GM06990 (cell line): ENCODE measurements around the gene HBE1.

Source experiments
- DNase-seq: peaks from one replicate; pipeline ENCODE4 v3.0.0-alpha.2; 2011; ENCODE audit not compliant: insufficient read length; ENCODE audit errors: extremely low read depth
- H3K27me3 ChIP-seq: replicated peaks from 2 replicates; pipeline ENCODE4 v1.6.0; 2011; ENCODE audit warnings: low read length; ENCODE audit not compliant: control insufficient read depth, insufficient read depth
- H3K36me3 ChIP-seq: 2 replicates; pipeline ENCODE4 v1.5.1; 2011; ENCODE audit warnings: low read length; ENCODE audit not compliant: control insufficient read depth, insufficient read depth
- H3K4me3 ChIP-seq: replicated peaks from 2 replicates; pipeline ENCODE4 v1.5.1; 2011; ENCODE audit warnings: low read depth, mild to moderate bottlenecking, control low read depth, low read length
- TF ChIP-seq, protein P1 (sequence below): IDR thresholded peaks from 2 replicates; pipeline ENCODE4 v1.5.1; 2011; ENCODE audit warnings: low read length, control low read depth, mild to moderate bottlenecking, inconsistent platforms; ENCODE audit not compliant: insufficient read depth, poor library complexity, severe bottlenecking

The HBE1 gene

DNA sequence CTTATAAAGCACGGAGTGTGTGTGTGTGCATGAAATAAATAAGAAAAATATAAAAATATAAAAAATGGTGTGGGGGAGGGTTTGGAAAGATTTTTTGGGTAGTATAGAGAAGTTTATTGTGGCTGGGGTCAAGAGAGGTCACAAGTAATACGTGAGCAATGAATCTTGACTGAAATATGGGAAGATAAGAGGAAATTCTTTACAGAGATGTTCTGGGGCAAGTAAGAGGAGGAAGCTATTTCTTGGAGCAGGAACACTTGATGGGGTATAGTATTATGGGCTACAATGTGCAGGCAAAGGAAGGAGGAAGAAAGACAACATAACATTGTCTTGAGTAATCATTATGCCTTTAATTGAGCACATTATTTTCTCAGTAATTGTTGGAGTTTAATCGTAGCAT lies 37.6 kb downstream of the HBE1 start:
- Histone ChIP-seq H3K36me3 (no peaks in the 10 kb centered on the region), H3K27me3 (no peaks in the 10 kb centered on the region), H3K4me3 (no peak overlapping the region)
- TF ChIP-seq, protein P1, sequence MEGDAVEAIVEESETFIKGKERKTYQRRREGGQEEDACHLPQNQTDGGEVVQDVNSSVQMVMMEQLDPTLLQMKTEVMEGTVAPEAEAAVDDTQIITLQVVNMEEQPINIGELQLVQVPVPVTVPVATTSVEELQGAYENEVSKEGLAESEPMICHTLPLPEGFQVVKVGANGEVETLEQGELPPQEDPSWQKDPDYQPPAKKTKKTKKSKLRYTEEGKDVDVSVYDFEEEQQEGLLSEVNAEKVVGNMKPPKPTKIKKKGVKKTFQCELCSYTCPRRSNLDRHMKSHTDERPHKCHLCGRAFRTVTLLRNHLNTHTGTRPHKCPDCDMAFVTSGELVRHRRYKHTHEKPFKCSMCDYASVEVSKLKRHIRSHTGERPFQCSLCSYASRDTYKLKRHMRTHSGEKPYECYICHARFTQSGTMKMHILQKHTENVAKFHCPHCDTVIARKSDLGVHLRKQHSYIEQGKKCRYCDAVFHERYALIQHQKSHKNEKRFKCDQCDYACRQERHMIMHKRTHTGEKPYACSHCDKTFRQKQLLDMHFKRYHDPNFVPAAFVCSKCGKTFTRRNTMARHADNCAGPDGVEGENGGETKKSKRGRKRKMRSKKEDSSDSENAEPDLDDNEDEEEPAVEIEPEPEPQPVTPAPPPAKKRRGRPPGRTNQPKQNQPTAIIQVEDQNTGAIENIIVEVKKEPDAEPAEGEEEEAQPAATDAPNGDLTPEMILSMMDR: no peak
- DNase-seq: no peak

DNA sequence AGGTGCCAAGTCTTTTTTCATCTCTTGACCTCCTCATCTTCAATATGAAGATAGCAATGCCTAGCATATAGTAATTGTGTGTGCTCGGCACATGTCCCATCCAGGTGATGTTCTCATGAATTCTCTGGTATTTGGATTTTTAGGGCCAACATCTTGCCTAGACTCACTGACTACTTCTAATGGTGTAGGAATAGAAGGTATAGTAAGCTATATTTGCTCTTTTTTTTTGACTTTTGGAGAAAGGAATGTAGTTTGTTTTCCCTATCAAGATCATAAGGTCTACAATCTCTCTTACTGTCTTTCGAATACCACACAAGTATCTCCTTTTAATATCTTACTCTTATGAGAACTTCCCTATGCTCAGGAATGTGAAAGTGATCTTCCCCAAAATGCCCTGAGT lies 38.6 kb downstream of the HBE1 start:
- no peak for DNase-seq
- no peaks in the 10 kb centered on the region for H3K27me3 ChIP-seq
- H3K4me3 ChIP-seq: no peak overlapping the region
- H3K36me3 ChIP-seq: no peaks in the 10 kb centered on the region
- TF ChIP-seq, protein P1: no peak

DNA sequence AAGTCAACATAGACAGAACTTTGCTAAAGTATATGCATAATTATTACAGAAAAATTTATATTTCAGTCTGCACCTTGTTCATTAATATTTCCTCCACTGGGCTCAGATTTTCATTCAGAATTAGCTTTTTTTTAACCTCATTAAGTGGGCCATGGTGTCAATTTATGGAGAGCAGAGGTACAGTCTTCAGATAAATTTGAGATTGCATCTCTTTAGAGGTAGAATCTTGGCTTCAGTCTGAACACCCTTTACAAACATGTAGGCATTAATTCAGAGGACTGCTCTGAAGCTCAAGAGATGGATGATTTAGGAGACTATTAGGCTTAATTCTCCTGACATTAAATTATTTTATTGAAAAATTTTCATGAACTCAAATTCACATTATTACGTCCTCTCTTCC lies 39.5 kb downstream of the HBE1 start:
- H3K4me3 ChIP-seq: no peak overlapping the region
- no peaks in the 10 kb centered on the region for H3K27me3 ChIP-seq
- H3K36me3 ChIP-seq: no peaks in the 10 kb centered on the region
- no peak for DNase-seq
- TF ChIP-seq, protein P1: no peak

DNA sequence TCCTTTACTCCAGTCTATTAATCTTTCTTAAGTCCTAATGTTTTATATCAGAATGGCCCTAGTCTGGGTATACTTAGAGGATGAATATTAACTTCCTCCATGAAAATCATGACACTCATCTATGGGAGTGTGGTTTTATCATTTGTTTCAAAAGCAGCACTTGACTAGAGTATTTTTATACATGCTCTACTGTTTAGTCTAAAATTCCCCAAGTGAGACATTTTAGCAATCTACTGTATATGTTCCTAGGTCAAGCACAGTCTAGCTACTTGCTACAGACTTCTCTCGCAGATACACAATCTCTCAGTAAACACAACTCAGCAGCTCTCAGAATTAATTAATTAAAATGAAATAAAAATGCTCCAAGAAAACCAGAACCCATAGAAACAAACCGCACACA lies 39.9 kb downstream of the HBE1 start:
- Histone ChIP-seq H3K27me3 (no peaks in the 10 kb centered on the region), H3K36me3 (no peaks in the 10 kb centered on the region), H3K4me3 (no peak overlapping the region)
- TF ChIP-seq, protein P1: no peak
- DNase-seq: no peak

DNA sequence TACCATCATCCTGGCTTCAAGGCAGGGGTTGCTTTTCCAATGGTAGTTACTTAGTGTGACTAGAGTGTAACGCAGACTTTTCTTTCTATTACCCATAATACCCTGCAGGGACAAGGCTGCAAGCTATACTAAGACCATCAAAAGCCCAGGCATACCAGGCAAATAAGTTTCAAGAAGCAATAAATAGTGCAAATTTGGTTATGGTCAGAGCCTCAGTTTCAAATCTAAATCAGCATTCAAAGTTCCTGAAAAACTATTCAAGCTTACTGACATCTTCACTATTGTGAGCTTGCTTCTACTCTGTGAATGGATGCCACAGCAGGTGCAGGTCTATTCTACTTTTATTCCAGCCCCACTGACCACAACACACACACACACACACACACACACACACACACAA lies 40.4 kb downstream of the HBE1 start:
- TF ChIP-seq, protein P1: no peak
- no peak overlapping the region for H3K4me3 ChIP-seq
- no peak for DNase-seq
- no peaks in the 10 kb centered on the region for H3K27me3 ChIP-seq
- no peaks in the 10 kb centered on the region for H3K36me3 ChIP-seq

DNA sequence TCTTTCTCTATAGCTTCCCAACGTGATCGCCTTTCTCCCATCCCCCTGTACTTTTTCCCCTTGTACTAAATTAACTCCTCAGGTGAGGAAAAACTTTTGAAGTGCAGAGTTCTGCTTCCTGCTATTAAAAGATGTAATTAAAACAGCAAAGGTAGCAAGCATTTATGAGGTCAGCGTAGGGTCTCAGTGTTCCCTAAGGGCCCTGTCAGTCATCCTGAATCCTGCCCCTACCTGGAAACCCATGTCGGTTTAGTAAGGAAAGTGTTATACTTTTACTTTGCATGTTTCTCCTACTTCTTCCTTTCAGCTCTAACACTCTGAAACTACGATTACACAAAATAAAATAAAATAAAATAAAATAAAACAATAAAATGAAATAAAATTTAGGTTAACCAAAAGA lies 41.6 kb downstream of the HBE1 start:
- no peak for DNase-seq
- Histone ChIP-seq H3K27me3 (no peaks in the 10 kb centered on the region), H3K4me3 (no peak overlapping the region), H3K36me3 (no peaks in the 10 kb centered on the region)
- TF ChIP-seq, protein P1: no peak
